ENCODE measurements around the gene GLI3.

Gene GLI3

DNA sequence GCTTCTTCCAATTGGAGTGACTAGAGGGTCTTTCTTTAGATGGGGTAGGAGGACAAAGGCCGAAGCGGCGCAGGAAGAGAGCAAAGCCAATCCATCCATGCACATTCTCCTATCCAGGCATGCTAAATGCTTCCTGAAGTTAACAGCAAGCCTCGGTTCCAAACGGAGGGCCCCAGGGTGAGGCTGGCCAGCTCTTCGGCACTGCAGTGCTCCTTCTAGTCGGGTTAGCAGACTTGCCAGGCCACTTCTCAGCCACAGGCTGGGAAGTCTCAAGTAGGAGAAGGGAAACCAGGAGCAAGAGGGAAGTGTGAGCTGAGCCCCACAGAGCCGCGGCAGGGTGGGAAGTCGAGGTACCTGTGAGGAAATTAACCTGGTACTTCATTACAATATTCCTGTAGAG lies 280.3 kb downstream of the GLI3 start:
- DNase-seq: no peak

DNA sequence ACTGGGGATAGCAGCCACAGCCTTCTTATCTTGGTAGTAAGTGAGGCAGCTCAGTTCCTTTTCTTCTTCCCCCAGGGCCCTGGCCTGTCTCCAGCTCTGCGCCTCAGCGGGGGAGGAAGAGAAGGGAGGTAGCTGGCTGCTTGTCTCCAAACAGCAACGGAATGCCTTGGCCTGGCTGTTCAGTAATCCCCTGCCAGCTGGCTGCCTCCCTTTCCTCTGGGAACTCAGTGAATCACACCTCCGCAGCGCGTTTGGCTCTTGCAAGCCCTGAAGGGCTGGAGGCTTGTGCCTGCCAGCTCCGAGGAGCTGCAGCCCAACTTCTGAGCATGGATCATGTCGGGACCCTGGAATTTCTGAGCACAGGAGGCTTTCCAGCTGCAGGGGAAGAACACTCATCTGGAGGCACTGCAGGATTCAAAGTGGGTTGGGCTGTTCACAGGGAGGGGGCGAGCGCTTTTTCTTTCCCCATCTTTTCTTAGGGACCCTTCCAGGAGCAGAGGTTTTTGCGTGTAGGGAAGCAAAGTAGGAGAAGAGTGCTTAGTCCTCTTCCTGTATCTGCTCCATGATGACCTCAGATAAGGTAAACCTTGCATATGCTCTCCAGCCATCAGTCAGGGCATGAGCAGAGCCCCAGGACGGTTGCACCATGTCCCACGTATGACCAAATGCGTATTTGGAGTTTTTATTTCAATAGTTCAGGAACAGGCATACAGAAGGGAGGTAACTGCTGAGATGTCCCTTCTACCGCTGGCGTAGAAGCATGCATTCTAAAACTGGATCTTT lies 280.9 kb downstream of the GLI3 start:
- DNase-seq: no peak

DNA sequence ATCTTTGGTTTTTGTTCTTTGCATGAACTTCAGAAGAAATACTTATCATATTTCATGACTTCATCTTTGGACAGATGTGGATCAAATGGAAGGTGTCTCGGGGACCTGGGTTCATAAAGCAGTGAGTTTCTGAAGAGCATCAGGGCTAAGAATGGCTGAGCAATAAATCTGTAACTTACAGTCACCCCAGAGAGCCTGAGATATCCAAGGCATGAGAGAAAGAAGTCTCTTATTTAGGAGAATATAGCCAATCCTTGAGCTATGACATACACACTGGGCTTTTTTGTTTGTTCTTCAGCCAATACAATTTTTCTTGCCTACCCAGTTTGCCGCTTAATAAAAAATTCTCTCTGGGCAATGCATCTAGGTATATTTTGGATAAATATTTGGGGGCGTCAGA lies 281.6 kb downstream of the GLI3 start:
- no peak for DNase-seq

DNA sequence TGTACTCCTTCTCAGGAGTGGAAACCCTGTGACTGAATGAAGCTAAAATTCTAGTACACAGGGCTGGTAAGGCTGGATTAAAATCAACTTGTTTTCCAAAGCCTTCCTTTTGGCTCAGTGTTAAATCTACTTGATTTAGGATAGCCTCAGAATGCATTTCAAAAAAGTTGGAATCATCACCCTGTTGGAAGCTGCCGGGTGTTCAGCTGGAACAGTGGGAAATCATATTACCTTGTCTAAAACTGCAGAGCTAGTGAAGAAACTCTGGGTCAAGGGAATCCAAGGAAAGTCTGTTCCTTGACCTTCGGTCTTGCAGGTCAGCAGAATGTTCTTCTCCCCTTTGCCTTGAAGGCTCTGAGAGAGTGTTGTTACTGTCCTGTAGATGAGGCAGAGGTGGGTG lies 282.0 kb downstream of the GLI3 start:
- no peak for DNase-seq

DNA sequence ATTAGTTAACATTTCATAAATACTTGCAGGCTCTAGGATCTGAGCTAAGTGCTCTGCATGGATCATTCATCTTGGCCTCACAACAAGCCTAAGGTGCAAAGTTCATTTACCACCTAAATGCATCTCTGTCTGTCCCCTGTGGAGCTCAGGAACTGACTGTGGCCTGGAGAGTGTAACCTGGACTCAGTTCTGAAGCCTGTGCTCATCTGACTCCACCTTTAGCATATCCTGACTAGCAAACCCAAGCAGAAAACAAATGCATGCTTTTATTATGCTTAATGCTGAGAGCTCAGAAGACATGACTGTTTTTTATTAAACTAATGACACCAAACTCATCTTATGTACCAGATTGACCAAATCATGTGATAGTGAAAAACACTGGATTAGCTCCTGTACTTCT lies 288.5 kb downstream of the GLI3 start:
- DNase-seq: no peak

DNA sequence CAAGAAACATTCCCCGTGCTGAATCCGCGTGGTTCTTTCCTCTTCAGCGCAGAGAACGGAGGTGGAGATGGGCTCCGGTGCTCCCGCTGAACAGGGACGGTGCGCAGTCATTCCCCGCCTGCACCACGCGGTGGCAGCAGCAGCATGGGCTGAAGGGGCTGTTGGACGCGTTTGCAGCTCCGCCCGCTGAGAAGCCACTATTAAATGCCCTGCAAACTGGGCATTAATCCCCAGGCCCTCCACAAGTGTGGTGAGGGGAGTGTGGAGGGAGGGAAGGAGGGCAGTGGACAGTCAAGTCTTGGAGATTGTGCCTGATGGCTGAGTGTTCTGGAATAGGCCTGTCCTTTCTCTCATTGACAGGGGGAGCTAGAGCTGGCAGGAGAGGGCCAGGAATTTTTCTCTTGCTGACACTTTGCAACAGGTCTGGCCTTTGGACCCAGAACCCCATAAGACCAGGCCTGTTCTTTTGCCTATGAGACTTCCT lies 293.9 kb downstream of the GLI3 start:
- DNase-seq: no peak

DNA sequence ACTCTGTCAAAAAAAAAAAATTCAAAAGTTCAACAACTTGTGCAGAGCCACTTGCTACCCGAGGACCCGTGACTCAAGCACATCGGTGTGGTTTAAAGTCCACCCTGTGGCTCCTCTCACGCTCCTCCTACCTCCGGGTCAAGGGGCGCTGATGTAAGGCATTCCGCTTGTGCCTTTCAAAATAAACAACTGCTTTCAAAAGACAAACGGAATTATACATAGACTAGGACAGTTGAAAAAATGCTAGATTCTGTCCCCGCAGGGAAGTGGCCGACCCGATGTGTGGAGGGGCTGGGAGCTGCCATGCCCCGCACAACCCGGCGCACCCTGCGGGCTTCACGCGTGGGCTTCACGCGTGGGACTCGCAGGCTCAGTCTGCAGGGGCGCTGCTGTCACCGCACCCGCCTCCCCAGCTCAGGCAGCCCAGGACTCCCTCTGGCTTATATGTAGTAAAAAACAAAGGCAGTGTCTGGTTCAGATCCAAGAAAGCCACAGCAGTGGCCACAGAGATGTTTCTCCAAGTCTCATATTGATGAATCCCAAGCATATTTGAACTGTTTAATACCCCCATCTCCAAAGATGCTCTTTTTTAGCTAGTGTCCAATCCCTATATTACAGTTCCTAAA lies 294.4 kb downstream of the GLI3 start:
- DNase-seq: no peak

DNA sequence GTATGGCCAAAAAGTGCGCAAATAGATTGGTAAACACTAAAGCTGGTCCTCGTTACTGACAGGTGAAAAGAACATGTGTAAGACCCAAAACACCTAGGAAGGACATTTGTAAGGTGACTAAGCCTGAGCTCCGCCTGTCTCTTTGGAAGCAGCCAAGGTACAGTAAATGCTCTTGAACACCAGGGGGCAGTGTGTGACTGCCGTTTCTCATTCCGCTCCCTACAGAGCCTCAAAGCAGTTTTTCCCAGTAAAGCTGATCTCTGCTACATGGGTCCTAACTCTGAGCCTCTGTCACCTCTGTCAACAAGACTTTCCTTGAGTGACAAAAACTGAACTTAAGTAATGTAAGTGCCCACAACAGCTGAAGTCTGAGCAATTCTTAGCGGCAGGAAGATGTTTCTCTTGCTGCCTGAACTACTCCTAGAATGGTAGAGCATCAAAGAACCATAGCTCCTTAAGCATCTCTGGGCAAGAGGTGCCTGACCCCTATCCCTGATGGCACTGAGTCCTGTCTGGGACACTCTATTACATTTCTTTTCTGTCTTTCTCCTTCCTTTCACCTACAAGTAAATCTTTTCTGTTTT lies 296.2 kb downstream of the GLI3 start:
- peak in 1 of 2 experiments; percentile 4 for DNase-seq

DNA sequence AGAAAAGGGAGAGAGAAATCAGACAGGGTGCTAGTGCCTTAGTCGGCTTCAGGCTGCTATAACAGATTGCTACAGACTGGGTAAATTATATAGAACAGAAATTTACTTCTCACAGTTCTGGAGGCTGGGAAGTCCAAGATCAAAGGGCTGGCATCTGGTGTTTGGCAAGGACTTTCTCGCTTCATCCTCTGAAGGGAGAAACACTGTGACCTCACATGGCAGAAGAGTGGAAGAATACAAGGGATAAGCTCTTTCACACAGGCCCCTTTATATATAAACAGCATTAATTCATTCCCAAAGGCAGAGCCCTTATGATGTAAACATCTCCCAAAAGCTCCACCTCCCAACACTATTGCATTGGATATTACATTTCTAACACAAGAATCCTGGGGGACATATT lies 298.6 kb downstream of the GLI3 start:
- DNase-seq: no peak

DNA sequence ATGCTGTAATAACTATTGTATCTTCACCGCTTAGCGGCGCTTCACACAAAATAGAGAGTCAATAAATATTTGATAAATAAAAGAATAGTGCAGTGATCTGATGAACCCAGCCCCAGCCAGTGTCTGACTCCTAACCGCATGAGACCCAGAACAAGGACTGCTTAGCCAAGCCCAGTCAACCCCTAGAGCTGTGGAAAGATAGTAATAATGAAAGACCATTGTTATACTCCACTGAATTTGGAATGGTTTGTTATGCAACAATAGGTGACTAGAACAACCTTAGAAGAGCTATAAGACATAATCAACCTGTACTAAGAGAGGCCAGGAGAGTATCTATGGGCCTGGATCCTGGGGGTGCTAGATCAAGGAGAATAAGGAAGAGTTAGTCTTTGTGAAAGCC lies 303.6 kb downstream of the GLI3 start:
- no peak for DNase-seq

DNA sequence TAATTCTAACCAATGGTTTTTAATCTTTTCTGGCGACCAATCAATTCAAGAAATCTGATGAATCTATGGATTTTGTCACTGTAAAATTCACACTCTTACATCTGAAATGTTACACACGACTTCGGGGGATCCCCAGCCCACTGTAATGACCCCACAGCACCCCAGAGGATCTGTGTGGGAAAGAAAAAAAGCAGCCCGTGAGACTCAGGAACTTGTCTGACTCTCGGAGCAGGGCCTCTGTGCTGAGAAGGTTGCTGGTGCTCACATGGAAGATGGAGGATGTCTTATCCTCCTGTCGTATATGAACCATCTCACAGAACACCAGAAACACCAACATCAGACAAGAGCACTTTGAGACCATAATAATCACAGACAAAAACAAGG lies 305.8 kb downstream of the GLI3 start:
- no peak for DNase-seq

DNA sequence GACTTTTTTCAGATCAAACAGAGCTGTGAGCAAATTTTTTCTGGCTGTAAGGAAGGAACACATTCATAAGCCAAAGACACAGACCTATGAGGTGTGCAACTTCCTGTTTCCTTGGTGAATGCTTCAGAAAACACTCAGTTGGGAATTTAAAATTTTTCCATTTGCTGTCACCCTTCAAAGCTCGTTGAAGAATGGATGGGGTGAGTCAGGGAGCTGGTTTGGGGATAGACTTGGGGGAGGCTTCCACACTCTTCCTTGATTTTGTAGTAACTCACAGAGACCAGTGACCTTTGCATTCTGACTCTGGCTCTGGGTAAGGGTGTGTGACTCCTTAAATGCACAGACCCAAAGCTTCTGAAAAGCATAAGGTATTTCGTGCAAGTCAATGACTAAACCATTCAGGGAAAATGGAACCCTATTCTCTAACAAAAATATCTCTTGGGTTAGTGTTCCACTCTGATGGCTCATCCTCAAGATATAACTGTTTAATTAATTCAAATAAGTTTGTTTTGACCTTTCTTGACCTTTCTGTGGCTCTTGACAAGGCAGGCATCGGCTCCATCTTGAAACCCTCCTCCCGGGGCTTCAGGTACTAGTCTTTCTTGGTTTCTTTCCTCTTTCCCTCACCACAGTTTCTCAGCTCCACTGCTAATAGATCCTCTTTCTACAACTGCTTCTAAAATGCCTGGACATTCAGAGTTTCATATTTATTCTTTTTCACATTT lies 306.3 kb downstream of the GLI3 start:
- no peak for DNase-seq

DNA sequence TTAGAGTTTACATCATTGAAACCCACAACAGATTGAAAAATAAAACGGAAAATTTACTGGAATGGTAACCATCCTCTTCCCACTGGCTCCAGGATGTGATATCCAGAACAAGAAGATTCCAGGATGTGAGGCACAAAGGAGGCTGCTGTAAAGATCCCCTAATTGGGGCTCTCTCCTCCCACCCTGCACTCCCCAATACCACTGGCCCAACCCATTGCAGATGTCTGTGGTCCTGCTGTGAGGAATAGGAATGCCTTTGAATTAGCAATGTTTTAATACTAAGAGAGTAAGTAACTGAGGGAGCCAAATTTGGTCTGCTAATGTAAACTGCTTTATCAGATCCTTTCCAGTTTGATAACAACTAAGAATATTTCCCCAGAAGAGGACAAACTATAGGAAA lies 308.2 kb downstream of the GLI3 start:
- DNase-seq: no peak

DNA sequence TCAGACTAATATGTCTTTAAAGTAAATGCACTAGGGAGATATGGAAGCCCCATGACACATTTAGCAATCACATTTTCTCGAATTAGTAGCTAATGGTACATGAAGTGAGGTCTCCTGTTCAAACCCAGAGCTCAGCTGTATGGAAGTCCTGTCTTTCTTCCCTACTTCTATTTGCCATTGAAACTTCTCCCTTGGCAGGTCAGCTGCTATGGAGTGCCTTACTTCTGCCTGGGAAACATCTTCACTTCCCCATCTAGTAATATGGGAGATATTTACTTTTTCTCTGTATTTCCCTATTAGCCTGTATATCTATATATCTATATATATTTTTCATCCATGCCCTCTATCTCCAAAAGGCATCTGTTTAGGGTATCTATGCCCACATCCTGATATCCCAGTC lies 308.8 kb downstream of the GLI3 start:
- no peak for DNase-seq

DNA sequence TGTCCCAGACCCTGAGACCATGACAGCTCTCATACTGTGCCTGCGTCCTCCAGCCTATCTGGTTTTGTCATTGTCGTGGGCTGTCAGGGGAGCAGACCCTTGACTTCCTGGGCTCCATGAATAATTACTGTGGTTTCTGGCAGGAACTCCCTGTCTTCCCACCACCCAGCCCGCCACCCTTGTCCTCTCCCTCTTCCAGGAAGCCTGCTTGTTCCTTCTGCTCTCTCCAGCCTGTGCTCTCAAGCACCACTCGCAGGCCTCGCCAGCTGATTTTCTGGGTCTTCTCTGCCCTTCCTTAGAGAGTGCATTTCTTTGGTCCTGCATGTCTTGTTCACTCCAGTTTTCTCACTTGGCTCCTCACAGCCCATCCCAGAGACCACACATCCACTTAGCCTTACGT lies 309.6 kb downstream of the GLI3 start:
- no peak for DNase-seq

DNA sequence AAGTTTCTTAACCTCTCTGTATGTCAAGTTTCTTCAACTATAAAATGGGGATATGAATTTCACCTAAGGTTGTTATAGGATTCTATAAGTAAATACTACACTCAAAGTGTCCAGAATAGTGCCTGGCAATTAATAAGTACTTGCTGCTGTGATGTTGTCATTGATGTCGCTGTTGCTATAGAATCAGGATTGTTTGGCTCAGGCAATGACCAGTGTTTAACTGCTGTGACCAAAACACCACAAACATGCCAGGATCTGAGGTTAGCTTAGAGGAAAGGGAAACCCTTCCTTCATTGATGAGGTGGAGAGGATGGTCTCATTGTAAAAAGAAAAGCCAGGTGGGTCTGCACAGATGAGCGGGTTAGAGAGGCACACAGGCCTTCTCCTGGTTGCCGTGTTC lies 311.1 kb downstream of the GLI3 start:
- no peak for DNase-seq

DNA sequence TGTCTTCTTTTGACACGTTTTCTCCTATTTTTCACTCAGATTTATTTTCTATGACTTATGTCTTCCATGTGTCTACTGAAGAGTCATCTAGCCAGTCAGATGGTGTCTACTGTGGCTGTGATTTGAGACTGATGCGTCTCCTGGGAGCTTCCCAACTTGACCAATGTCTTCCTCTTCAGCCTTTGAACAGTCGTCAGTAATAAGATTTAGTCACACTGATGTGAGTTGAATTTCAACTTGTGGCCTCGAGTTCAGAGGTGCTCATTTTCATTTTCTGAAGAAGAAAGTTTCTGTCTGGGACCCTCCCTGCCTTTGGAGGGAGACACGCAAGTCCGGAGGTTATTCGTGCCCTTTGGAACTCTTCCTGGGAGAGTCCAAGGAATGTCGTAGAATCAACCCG lies 312.2 kb downstream of the GLI3 start:
- no peak for DNase-seq

DNA sequence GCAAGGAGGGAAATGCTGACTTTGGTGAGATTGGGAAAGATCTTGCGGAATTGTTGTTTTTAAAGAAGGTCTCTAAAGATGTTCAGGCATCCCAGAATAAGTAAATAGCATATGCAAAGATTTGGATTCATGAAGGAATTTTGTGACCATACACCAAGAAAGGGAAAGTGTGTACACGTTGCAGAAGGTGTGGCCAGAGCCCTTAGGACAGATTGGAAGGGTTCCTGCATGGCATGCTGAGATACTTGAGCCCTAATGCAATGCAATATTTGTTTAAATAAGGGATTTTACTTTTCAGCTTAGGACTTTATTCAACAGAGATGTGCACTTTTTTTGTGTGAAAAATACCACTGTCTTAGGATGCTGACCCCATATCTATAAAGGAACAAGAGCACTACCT lies 314.6 kb downstream of the GLI3 start:
- no peak for DNase-seq

DNA sequence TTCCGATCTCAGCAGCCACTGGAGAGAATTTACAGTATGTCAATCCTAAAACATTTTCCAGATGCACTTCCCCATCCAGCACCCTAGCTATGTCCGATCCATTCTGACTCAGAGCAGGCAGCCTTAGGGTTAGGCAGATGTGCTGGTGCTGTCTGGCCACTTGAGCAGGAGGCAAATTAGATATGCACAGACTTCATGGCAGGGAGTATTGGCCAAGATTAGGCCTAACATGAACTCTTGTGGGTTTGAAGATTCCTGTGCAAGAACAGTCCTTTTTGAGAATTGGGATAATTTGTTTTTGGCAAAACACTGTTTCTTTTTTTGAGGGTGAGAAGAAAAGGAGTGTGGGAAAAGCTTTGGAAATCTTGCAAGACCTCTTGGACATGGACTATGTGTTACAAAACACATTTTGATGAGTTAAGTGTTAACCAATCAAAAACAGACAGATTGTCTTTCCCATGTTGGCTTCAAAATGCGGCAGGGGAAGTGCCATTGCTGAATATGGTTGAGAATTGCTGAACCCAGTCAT lies 315.5 kb downstream of the GLI3 start:
- no peak for DNase-seq

DNA sequence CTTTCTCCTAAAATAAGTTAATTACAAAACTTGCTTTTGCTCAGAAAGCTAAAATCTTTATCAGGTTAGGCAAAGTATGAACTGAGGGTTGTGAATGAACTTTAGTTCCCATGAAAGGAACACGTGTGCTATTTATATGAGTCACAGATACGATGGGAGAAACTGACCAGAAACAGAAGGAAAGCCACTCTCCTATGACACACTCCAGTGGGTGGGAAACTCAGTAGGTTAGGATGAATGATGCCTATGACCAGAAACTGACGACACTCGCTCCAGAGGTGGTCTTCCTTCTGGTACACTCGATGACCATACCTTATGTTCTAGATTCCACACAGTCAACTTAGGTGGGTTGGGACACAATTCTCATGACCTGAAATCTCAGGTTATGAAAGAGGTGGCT lies 318.4 kb downstream of the GLI3 start:
- no peak for DNase-seq

DNA sequence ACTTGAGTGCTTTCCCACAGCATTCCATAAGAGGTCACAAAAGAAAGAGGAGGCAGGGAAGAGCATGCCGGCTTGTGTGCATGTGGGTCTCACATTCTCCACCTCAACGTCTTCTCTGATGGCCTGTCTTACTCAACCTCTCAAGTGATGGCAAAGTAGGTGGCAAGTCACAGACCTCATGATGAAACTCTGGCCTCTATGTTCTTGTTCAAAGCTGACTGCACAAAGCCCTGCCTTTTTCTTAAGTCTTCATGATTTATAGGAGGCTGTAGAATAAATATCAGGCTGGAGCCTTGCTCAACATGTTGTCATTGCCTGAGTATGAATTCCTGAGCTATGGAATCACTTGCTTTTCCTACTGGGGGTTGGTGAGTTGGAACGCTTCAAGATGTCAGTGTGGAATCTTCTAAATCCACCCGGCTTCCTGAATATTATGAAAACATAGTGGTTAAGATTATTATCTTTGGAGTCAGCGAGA lies 320.5 kb downstream of the GLI3 start:
- no peak for DNase-seq

DNA sequence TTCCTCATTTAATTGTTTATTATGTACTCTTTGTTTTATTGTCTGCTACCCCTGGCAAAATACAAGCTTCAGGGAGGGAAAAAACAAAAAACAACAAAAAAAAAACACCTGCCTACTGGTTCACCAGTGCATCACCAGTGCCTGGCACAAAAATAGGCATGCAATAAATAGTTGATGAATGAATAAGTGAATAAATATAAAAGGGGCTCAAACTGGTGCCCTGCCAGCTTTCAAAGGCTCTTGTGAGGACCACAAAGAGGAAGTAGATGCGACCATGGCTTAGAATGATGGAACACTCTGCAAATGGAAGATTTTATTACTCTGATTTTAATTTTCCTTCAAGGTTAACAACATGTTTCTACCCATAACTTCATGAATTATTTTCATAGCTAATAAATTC lies 321.1 kb downstream of the GLI3 start:
- DNase-seq: no peak

DNA sequence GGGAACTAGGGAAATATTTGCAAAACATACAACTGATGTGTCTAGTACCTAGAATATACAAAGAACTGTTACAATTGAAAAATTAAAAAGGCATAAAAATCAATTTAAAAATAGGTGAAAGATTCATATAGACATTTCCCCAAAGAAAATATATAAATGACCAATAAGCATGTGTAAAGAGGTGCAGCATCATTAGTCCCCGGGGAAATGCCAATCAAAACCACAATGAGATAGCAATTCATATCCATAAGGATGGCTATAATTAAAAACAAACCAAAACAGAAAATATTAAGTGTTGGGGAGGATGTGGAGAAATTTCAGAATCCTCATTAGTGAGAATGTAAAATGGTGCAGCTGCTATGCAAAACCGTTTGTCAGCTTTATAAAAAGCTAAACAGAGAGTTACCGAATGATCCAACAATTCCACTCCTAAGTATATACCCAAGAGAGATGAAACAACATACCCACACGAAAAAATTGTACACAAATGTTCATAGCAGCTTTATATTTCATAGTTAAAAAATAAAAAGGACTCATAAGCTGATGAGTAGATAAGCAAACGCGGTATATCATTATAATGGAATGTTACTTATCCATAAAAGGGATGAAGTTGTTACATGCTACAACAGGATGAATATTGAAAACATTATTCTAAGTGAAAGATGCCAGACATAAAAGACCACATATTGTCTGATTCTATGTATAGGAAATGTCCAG lies 324.0 kb downstream of the GLI3 start:
- DNase-seq: no peak

All from NCI-H187 (cell line).